T-helper 2 cell treated with Interferon-gamma antibody and Interleukin-4, amounts not matched to agents 5 μg/mL and 100 μg/mL, for 36 hours (primary cell): ENCODE data around the gene GPC3.
A peak's percentile ranks its signal among the peaks of the same experiment; 100 is the strongest.

ENCODE experiments used
- DNase-seq: peaks from one replicate; pipeline ENCODE4 v3.0.0; 2021; ENCODE audit warnings: low spot score
- H3K27ac Mint-ChIP-seq: one replicate; pipeline ENCODE4 v1.8.0; 2021; ENCODE audit warnings: mild to moderate bottlenecking, mixed read lengths
- H3K27me3 Mint-ChIP-seq: one replicate; pipeline ENCODE4 v1.8.0; 2021; ENCODE audit warnings: low read depth, mixed read lengths
- H3K36me3 Mint-ChIP-seq: one replicate; pipeline ENCODE4 v1.8.0; 2021; ENCODE audit warnings: low read depth, mixed read lengths
- H3K4me1 Mint-ChIP-seq: one replicate; pipeline ENCODE4 v1.8.0; 2021; ENCODE audit warnings: low read depth, mixed read lengths
- H3K4me3 Mint-ChIP-seq: one replicate; pipeline ENCODE4 v1.8.0; 2022; ENCODE audit warnings: mild to moderate bottlenecking, moderate library complexity, mixed read lengths
- H3K9me3 Mint-ChIP-seq: one replicate; pipeline ENCODE4 v1.8.0; 2021; ENCODE audit warnings: mixed read lengths

The GPC3 gene

DNA sequence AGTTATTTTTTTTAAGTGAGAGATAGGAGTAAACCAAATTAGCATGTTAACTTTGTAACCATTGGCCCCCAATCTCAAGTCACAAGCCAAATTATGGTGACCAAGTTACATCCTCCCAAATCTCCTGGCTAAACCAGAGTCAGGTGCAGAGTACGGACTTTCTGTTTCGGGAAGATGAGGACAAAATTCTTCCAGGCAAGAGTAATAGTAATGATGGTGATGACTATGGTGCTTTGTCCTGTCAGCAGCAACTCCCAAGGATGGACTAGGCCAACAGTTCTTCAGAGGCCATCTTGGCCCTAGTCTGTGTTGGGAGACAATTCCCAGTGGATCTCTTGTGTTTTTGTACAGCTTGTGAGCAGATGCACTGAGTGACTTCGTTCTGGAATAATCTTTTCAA lies 148.8 kb downstream of the GPC3 start:
- DNase-seq = no peak
- Mint-ChIP-seq H3K4me3 (no peak overlapping the region), H3K27me3 (no peaks in the 10 kb centered on the region), H3K9me3 (no peaks in the 10 kb centered on the region), H3K27ac (no peak overlapping the region), H3K4me1 (no peaks in the 10 kb centered on the region), H3K36me3 (no peaks in the 10 kb centered on the region)

DNA sequence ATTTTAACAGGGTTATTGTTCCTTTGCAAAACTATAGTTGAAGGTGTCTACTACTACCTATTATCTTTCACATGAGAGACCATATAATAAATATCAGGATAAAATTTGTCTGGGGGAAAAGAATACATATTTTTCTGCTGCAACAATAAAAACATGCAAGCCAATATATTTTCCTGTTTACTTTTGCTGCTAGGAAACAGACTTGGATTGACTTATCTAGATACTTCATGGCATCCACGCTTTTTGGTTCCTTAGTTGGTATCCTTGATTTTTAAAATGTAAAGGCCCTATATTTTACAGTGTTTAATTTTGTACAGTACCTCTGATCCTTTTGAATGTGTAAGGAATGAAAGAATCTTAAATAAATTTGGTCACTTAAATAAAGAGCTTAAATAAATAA lies 150.6 kb downstream of the GPC3 start:
- no peak for DNase-seq
- no peak overlapping the region for H3K27ac Mint-ChIP-seq
- no peaks in the 10 kb centered on the region for H3K36me3 Mint-ChIP-seq
- H3K4me3 Mint-ChIP-seq = no peak overlapping the region
- no peaks in the 10 kb centered on the region for H3K4me1 Mint-ChIP-seq
- no peaks in the 10 kb centered on the region for H3K9me3 Mint-ChIP-seq
- H3K27me3 Mint-ChIP-seq = no peaks in the 10 kb centered on the region

DNA sequence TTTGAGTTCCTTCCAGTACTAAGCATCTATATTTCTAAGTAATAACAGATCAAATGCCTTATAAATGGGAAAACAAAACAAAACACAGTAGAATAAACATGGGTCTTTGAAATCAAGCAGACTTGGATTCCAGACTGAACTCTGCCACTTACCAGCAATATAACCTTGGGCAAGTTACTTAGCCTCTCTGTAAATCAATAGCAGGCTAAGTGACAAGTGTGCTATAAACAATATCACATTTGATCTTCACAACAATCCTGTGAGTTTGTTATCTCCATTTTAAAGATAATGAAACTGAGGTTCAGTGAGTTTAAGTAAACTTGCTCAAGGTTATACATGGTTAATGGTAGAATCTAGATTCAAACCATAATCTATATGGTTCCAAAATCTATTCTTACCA lies 165.8 kb downstream of the GPC3 start:
- Mint-ChIP-seq H3K27ac (no peak overlapping the region), H3K4me3 (no peak overlapping the region), H3K4me1 (no peaks in the 10 kb centered on the region), H3K9me3 (no peaks in the 10 kb centered on the region), H3K27me3 (peaks cover 3% of the 10 kb centered on the region), H3K36me3 (no peaks in the 10 kb centered on the region)
- DNase-seq = no peak

DNA sequence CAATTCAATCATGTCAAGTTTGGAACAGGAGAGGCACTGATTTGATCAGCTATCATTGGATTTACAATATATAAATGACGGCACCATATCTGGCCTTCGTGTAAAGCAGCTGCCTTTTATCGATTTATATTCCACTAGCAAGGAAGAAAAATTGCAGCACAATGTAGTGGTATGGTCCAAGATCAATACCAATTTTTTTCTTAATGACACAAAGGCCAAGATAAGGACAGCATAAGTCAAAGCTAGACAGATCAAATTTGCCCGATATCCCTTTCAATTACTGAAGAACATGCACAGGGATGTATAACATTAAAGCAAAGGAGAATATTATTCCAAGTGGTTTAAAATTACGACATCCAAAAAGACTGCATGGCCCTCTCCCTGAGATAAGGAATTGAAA lies 167.4 kb downstream of the GPC3 start:
- Mint-ChIP-seq H3K27ac (no peak overlapping the region), H3K4me1 (no peaks in the 10 kb centered on the region), H3K4me3 (no peak overlapping the region), H3K9me3 (no peaks in the 10 kb centered on the region), H3K27me3 (peaks cover 6% of the 10 kb centered on the region), H3K36me3 (no peaks in the 10 kb centered on the region)
- no peak for DNase-seq

- Mint-ChIP-seq H3K4me1 (no peaks in the 10 kb centered on the region), H3K36me3 (no peaks in the 10 kb centered on the region), H3K27ac (no peak overlapping the region), H3K9me3 (no peaks in the 10 kb centered on the region), H3K4me3 (no peak overlapping the region), H3K27me3 (peaks cover 7% of the 10 kb centered on the region)
- DNase-seq = no peak
These were observed 169.9 kb downstream of the GPC3 start for GRCh38 chrX:133815496-133815895.

DNA sequence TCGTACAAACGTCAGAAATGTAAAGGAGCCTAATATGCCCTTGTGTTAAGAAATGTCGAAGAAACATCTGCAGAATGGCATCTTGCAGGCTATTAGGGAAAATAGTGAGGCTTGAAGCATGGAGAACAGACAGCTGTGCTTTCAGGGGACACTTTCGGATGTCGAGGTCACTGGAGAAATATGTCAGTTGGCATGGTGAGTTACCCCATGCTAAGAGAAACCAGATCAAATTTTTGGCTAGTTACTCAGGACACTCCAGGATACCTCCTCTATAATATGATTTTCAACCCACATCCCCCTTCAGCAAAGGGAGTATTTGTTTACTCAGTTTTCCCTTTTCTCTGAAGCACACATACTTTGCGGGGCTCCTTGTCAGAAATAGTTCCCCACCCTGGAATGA lies 171.4 kb downstream of the GPC3 start:
- Mint-ChIP-seq H3K9me3 (no peaks in the 10 kb centered on the region), H3K4me3 (no peak overlapping the region), H3K27me3 (peaks cover 7% of the 10 kb centered on the region), H3K27ac (no peak overlapping the region), H3K36me3 (no peaks in the 10 kb centered on the region), H3K4me1 (no peaks in the 10 kb centered on the region)
- no peak for DNase-seq

GRCh38 chrX:133812402-133812801 lies 173.0 kb downstream of the GPC3 start:
- Mint-ChIP-seq H3K4me1 (no peaks in the 10 kb centered on the region), H3K4me3 (no peak overlapping the region), H3K27me3 (peaks cover 7% of the 10 kb centered on the region), H3K27ac (no peak overlapping the region), H3K9me3 (no peaks in the 10 kb centered on the region), H3K36me3 (no peaks in the 10 kb centered on the region)
- DNase-seq = no peak

DNA sequence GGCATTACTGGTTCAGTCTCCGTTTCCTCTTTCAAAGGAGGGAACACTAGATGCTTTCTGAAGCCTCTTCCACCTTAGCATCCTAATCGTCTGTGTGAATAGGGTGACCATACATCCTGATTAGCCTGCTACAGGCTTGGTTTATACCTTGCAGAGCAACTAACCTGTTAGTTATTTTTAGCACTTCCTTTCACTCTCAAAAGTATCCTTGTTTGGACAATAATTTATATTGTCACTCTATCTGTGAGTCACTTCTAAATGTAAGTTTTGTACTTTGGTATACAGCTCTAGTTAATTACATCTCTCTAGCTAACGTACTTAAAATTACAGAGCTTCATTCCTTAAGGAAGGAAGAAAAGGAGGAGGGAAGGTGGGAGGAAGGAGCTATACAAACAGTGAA lies 174.5 kb downstream of the GPC3 start:
- Mint-ChIP-seq H3K4me1 (no peaks in the 10 kb centered on the region), H3K9me3 (no peaks in the 10 kb centered on the region), H3K27ac (no peak overlapping the region), H3K36me3 (no peaks in the 10 kb centered on the region), H3K4me3 (no peak overlapping the region), H3K27me3 (peaks cover 4% of the 10 kb centered on the region)
- no peak for DNase-seq

DNA sequence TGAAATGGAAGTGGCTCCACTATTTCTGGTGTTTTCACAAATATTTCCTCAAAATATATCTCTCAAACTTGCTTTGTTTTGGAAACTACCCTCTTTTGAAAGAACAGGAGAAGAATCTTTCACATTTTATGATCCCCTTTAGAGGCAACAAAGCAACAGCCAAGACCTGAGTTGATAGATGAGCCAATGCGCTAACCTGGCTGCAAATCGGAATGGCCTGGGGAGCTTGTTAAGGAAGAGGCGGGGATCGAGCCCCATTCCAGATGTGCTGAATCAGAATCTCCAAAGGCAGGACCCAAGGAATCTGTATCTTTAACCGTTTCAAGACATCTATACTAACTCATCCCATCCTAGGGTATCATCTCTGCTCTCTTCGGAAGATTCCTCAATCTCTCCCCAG lies 181.3 kb downstream of the GPC3 start:
- Mint-ChIP-seq H3K4me3 (no peak overlapping the region), H3K27me3 (peaks cover 7% of the 10 kb centered on the region), H3K36me3 (no peaks in the 10 kb centered on the region), H3K27ac (no peak overlapping the region), H3K9me3 (no peaks in the 10 kb centered on the region), H3K4me1 (no peaks in the 10 kb centered on the region)
- no peak for DNase-seq

DNA sequence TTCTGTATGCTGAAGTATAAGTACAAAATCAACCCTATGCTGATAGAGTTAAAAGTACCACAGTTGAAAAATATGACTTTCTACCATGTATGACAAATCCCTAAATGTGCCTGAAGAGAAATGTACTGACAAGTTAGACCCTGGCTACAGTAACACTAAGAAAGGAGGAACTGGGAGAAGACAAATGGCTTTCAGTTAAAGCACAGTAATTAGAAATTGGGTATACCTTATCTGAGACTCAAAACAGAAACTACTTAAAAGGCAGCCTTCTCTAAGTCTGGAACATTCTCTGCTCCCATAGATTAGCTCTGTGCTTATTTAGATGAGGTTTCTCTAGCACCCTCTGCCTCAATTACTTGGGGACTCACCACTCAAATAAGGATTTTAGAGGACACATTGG lies 189.1 kb downstream of the GPC3 start:
- Mint-ChIP-seq H3K36me3 (no peaks in the 10 kb centered on the region), H3K9me3 (no peaks in the 10 kb centered on the region), H3K27me3 (peaks cover 7% of the 10 kb centered on the region), H3K4me1 (no peaks in the 10 kb centered on the region), H3K4me3 (no peak overlapping the region), H3K27ac (no peak overlapping the region)
- DNase-seq = no peak

GRCh38 chrX:133794126-133794525 lies 191.3 kb downstream of the GPC3 start:
- H3K36me3 Mint-ChIP-seq = no peaks in the 10 kb centered on the region
- no peak for DNase-seq

GRCh38 chrX:133793626-133794025 lies 191.8 kb downstream of the GPC3 start:
- Mint-ChIP-seq H3K4me3 (no peak overlapping the region), H3K9me3 (no peaks in the 10 kb centered on the region), H3K4me1 (no peaks in the 10 kb centered on the region), H3K27ac (no peak overlapping the region), H3K36me3 (no peaks in the 10 kb centered on the region), H3K27me3 (peaks cover 5% of the 10 kb centered on the region)
- no peak for DNase-seq

More at GRCh38 chrX:133794126-133794525, 191.3 kb downstream of the GPC3 start:
- Mint-ChIP-seq H3K4me1 (no peaks in the 10 kb centered on the region), H3K27ac (no peak overlapping the region), H3K27me3 (peaks cover 5% of the 10 kb centered on the region), H3K4me3 (no peak overlapping the region), H3K9me3 (no peaks in the 10 kb centered on the region)

- Mint-ChIP-seq H3K4me3 (no peak overlapping the region), H3K36me3 (no peaks in the 10 kb centered on the region), H3K9me3 (no peaks in the 10 kb centered on the region), H3K27me3 (peaks cover 5% of the 10 kb centered on the region), H3K4me1 (no peaks in the 10 kb centered on the region), H3K27ac (no peak overlapping the region)
- peak; percentile 17 for DNase-seq
These were observed 193.0 kb downstream of the GPC3 start for GRCh38 chrX:133792198-133792953.

DNA sequence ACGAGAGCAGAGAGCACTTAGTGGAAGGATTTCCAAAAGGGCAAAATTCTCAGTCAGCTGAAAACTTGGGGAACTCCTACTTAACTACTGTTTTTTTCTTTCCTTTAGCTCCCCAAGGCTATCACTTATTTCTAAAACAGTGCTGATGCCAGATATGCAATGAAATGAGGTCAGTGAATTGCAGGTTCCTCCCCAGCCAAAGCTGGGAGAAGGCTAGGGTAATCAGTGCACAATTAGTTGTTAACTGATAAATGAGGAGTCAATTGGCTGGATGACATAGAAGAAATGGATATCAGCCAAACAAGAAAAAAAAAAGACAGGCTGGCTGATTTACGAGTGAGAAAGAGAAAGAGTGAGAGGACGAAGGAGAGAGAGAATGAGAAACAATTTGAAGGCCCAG lies 195.6 kb downstream of the GPC3 start:
- peak overlapping the region; percentile 31 for H3K27ac Mint-ChIP-seq
- H3K4me3 Mint-ChIP-seq = no peak overlapping the region
- peaks cover 5% of the 10 kb centered on the region for H3K27me3 Mint-ChIP-seq
- H3K9me3 Mint-ChIP-seq = no peaks in the 10 kb centered on the region
- no peaks in the 10 kb centered on the region for H3K4me1 Mint-ChIP-seq
- DNase-seq = no peak
- no peaks in the 10 kb centered on the region for H3K36me3 Mint-ChIP-seq

DNA sequence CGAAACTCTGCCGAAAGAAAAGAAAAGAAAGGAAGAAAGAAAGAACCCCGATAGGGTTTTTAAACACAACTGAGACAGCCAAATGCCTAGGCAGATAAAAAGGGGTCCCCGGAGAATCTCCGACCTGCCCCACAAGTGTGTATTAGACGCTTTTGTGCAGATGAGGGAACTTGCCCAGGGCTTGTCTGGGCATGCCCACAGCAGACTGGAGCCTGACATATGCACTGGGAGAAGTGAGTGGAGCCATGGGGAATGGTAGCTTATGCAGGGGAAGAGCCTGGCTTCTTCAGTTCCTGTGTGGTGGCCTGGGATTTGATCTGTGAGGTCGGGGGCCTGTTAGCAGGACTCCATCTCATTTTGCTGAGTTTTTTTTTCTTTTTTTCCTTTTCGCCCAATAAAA lies 199.0 kb downstream of the GPC3 start:
- DNase-seq = no peak
- Mint-ChIP-seq H3K36me3 (no peaks in the 10 kb centered on the region), H3K4me1 (no peaks in the 10 kb centered on the region), H3K4me3 (no peak overlapping the region), H3K27me3 (peaks cover 5% of the 10 kb centered on the region), H3K27ac (no peak overlapping the region), H3K9me3 (no peaks in the 10 kb centered on the region)
